Raji (cell line): ENCODE data around the gene TCF4.

Experiments used
- POLR2A ChIP-seq: IDR thresholded peaks from 2 replicates; pipeline ENCODE4 v1.6.1; 2011; ENCODE audit warnings: low read depth, low read length, control low read depth; ENCODE audit not compliant: insufficient read depth

Gene TCF4

DNA sequence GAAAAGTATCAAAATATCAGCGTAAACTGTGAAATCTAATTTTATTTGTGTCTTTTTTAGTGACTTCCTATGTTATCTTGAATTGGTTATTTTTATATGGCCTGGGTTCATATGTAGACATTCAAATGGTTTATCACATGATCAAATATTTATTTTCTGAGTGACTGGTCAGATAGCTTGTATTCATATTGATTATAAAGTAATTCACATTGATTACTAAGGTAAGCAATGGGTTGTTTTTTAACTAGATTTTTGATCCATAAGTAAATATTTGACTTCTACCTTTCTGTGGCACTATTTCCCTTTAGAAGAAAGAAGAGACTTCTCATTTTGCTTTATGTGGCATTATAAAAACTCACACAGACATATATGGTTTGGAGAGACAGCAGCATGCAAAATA is 260.5 kb downstream of the TCF4 start:
- no peak for TF ChIP-seq POLR2A

DNA sequence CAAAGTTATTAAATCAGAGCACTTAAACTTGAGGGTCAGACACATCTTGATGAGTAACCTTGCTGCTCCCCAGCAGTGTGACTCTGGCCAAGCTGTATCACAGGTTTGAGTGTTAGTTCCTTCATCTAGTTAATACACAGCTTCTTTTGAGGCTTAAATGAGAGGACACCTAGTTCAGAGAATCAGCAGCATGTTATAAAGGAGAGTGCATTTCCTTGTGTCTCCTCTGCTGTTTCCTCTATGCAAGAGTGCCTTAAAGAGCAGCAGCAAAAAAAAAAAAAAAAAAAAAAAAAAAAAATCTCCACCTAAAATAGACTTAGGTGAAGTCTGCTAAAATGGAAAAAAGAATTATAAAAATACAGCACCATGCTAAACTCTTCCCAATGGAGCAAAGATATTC is 261.9 kb downstream of the TCF4 start:
- TF ChIP-seq POLR2A = no peak

DNA sequence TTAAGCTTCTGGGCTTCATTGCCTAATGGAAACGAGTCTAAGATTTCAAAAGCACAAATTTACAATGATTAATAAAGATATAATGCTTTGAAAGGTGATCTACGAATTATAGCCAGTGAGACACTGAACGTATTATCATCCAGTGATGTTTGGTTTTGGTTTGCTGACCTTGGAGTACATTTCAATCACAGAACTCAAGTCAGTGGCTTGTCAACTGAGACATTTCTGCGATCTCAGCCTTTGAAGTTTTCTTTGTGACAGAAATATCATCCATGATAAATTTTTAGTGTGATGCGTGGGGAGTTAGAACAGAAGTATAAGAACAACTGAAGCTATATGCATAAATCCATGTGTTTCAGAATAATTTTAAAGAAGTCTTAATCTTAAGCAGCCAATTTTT is 263.8 kb downstream of the TCF4 start:
- no peak for TF ChIP-seq POLR2A

DNA sequence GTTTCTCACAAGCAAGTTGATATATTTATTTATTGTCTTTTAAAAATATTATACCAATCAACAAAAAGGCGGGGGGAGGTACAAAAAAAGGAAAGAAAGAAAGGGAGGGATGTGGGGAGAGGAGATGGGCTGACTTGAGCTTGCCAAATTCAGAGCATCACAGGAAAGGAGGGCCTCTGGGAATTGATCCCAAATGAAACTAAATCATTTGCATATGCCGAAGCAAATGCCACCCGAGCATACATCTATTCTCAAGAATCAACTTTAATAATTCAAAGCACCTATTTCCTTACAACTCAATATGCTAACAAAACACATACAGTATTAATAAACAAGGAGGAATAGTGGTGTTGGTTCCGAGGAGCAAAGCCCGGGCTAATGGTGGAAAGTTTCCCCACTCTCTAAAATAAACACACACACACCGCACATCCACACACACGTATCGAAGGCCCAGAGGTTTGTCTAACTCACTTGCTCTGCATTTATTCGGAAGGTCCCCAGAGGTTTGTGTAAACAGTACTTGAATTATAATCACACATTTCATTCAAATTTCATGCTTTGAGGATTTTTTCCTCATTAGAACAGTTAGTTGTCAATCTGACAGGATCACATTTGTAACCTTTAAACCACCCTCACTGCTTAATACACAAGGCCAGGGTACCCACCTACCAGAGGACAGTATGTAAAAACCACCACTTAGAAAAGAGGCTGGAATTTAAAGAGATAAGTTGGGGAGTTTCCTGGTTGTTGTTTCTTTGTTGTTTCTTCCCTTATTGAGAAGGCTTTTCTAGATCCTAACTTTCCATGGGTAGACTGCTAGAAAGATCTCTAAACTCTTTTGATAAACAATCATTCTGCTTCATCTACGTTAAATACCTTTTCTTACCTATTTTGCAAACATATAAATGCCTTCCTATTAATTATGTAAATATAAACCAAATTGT is 264.7 kb downstream of the TCF4 start:
- TF ChIP-seq POLR2A = no peak

DNA sequence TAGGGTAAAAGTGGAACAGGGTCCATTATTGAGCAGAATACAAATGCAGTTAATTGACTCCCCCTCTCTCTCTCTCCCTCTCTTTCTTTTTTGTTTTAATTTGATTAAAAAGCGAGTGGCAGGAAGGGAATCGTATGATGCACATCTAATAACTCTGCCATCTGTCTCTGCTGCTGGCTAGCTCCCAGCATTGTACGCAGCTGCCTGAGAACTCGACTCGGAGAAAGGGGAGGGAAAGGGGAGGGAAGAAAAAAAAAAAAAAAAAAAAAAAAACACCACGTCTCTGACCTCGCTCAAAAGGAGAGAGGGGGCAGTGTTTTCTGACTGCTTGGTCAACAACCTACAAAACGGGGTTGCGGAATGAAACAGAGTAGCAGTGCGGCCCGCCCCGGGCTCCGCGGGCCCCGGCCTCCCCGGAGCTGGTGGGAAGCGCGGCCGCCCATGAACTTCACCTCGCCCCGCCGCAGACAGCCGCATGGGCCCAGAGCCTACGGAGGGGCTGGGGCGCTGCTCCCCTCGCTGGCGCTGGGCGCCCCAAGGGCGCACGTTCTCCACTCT is 265.7 kb downstream of the TCF4 start:
- TF ChIP-seq POLR2A = peak; percentile 63

DNA sequence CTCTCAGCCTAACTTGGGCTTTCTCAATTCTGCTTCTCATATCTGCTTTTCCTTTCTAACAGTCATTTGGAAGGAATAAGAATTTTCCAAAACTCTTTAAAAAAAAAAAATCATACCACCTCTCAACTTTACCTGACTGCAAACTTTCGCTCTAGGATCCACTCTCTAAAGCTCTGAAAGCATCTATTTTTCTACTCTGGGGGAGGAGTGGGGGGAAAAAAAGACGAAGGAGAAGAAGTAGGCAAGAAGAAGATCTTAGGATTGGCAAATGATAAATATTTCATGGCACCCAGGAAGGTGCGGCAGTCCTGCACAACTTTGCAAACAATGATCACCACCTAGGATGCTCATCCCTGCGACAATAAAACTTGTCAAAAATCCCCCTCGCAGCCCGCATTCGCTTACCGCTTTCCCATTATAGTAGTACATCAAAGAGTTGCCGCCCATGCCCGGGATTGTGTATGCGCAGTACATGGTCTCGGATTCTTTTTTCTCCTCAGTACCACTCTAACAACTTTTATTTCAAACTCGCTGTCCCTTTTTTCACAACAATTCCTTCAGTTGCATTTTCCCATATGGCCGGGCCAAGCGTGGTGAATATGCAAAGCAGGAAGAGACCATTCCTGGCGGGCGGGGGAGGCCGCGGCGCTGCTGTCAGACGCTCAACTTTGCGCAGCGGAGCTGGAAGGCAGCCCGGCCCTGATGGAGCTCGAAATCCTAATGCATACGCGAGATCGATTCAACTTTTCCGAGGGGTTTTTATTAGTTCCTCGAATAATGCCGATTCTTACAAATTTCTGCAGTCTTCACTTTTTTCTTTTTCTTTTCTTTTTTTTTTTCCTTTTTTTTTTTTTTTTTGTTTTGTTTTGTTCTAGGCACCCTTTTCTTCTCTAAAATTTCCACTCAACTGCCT is 266.5 kb downstream of the TCF4 start:
- peak; percentile 60 for TF ChIP-seq POLR2A

DNA sequence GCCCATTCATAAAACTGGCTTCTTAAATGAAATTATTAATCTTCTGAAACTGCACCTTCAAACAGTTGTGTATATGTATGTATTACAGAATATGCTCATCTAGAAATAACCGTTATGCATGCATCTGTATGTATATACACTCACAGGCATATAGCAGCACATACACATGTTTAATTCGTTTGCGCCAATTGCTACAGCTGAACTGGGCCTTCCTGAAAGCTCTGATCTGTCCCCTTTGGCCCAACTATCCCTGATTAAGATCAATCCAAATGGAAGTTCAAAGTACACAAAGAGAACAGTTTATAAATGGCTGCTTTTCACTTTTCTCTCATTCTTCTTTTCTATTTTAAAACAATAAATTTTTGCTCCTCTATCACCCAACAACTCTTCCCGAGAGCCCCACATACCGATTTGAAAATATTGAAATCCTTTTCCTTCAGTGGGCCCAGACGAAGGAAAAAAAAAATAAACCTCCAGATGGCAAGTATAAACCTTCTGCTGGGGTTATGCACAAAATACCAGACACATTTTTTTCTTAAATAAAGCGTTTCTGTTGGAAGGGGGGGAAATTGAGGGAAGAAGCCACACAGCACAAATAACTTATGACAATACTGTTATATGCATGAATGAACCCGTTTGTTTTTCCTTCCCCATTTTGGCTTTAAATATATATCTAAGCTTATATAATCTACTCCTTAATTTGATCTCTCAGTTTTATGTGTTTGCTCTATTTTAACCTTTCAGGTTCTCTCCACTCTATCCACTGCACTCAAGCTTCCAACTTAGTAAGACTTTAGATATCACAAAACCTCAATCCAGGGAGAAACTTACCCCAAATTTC is 267.3 kb downstream of the TCF4 start:
- 0 out of 2 replicates have a peak, but pooled peaks have one; percentile 22 for TF ChIP-seq POLR2A

DNA sequence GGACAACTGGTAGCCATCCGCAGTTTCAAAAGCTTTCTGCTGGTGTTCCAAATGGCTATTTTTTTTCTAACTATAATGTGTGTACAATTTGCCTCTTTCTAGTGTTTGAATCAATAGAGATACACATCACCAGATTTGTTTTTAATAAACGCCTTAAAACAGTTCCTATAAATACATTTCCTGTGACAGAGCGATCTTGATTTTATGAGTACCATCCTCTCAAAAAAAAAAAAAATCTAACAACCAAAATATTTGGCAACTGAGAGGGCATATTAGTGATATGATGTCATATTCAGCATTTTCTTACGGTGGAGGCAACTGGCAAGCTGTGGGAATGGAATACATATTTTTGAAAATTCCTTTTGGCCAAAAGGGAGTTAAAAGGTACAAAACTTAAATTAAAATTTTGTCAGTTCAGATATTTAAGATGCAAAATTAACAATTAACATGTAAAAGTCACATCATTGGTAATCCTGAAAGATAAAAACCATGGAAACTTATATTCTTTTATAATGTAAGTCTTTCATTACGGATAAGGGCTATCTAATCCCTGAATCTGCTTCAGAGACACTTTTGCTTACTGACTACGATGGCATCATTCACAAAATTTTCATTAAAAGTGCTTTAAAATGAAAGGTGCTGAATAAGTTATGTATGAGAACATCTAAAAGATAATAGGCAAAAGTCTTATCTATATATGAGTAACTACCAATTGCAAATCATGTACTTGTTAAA is 268.4 kb downstream of the TCF4 start:
- TF ChIP-seq POLR2A = no peak

DNA sequence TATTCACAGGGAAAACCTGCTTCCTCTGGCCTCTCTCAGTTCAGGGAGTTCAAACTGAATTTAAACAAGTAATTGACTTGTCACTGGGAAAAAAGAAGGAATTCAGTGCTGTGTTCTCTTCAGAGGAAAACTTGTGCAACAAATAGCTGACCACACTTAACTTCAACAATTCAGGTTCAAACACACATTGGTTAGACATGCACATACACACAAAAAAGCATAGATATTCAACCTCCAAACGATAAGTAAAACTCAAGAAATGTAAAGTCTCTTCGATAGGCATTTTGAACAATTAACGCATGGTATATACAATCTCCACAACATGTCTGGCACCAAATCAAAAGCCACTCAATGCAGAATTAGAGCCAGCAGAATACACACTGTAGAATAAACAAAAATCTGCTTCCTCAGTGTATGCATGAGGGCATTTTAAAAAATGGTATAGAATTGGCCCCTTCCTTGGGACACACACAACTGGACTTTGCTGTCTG is 269.0 kb downstream of the TCF4 start:
- no peak for TF ChIP-seq POLR2A

DNA sequence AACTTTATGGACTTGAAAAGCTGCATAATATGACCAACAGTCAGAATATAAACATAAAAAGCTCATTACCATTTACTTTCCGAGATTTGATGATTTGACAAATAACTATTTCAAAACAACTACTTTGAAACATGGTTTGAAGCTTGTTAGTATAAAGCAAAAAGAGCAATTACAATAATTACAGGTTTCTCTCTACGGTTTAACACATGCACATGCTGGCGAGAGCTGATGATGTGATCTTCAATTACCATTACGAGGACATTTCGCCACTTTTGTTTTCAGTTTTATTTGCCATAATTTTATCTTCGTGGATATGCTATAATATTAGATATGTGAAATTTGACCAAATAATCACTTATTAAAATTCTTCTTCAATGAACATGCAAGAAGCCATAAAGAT is 270.1 kb downstream of the TCF4 start:
- TF ChIP-seq POLR2A = no peak

DNA sequence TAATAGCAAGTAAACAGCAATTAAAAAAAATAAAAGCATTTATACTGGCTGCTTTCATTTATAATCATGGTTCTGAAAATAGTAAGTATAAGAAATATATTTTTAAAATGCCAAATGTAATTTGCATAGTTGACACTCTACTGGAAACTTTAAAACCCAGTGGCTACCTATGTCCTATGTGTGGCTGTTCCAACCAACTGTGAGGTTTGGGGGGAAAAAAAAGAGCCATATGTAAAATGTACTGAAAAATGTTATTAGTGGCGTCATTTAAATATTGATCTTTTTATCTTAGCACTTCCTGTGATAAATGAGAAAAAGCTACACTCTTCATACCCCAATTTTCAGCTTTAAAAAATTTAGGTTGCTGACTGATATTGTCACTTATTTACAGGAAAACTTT is 270.7 kb downstream of the TCF4 start:
- no peak for TF ChIP-seq POLR2A

DNA sequence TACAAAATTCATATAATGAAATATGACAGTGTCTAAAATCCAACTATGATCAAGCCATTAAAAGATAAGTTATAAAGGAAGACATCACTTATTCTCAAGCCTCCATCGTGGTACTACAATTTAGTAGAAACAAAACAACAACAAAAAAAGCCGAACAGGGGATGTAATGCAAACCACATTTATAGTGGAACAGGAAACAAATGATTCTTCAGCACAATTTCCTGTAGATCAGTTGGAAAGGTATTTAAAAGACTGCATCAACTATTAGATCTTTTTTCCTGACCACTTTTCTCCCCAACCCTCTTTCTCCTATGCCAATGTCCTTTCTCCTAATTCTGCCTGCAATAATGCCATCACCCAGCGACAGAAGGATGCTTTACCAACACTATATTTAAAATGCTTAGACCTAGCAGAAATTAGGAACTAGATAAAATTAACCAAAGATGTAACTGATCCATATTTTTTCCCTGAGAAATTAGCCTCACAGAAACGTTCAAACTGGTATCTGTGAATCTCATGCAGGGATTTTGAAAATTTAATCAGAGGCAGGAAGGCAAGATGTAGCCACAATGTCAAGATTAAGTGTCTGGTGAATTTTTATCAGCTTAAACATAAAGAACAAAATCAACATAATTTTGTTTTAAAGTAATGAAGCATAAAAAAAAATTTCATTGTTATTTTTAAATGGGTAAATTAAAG is 271.4 kb downstream of the TCF4 start:
- TF ChIP-seq POLR2A = no peak

DNA sequence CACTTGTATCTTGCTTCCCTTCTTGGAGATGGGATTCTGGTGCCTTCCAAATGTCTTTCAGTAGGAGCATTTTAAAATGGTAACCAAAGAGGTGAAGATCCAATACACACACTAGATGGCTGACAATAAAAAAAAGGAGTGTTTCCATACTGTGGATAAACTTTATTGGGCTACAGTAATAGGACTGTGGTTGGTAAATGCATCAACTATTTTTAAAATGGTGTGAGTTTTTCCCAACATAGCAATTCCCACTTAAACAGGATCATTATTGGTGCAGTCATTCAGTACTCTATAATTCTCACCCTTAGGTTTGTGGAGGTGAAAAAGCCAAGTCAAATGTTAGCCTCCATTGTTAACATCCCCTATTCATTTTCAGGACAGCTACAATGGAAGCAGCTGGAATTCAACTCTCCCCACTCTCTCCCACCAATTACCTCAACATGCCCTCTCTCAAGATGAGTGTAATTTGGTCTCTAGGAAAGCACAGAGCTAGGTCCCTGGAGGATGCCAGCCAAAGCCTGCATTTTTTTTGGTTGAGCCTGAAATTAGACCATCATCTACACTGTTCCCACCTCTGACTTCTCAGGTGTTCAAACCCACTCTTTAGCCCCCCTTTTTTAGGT is 273.3 kb downstream of the TCF4 start:
- no peak for TF ChIP-seq POLR2A

DNA sequence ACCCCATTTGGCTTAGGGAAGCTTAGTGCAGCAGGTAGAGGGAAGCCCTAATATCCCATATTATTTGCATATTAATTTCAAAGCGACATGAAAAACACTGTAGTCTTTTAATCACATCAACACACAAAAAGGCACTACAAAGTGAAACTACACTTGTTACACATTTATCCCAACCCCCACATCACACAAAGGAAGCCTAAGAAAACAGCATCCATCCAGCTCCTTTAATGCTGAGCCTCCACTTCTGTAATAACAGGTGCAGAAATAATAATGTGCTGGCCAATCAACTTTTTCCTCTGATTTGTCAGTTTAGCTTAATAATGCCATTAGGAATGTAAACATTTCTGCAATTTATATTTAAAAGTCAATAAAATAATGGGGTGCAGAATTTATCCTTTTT is 274.0 kb downstream of the TCF4 start:
- no peak for TF ChIP-seq POLR2A
